HEK293T (cell line): ENCODE measurements around the gene CNDP1.

ENCODE experiments used
- FOXM1 ChIP-seq: fragments of 450-650 bp; IDR thresholded peaks from 2 replicates; pipeline ENCODE4 v1.6.1; 2017; ENCODE audit warnings: mild to moderate bottlenecking, borderline replicate concordance
- SP1 ChIP-seq: fragments of 450-650 bp; IDR thresholded peaks from 2 replicates; pipeline ENCODE4 v1.6.1; 2017
- TARDBP ChIP-seq: fragments of 450-650 bp; IDR thresholded peaks from 2 replicates; pipeline ENCODE4 v1.6.1; 2016
- ZNF384 ChIP-seq: fragments of 450-650 bp; IDR thresholded peaks from 2 replicates; pipeline ENCODE4 v1.6.1; 2016

- TF ChIP-seq SP1 (no peak), FOXM1 (no peak), TARDBP (no peak), ZNF384 (no peak)
These were observed 39.8 kb upstream of the CNDP1 start for GRCh38 chr18:74494514-74494913.
